ENCODE measurements around the gene KPNB1.

DNA sequence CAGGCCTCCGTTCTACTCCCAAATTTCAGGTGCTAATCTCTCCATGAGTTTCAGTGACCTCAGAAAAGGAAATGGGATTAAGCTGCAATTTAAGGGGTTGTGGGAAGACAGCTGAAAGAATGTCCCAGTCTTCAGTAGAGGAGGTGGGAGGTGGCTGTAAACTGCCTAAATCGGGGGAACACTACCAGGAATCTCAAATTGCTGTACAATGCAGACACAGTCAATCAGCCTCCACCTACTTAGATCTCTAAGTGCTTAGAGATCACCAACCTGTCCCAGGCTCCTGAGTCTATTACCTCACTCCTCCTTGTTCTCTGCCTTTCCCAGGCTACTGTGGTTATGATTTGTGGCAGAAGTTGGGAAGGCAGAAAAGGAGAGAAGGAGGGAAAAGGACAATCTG is 75.0 kb downstream of the KPNB1 start:
- TF ChIP-seq, protein P1, sequence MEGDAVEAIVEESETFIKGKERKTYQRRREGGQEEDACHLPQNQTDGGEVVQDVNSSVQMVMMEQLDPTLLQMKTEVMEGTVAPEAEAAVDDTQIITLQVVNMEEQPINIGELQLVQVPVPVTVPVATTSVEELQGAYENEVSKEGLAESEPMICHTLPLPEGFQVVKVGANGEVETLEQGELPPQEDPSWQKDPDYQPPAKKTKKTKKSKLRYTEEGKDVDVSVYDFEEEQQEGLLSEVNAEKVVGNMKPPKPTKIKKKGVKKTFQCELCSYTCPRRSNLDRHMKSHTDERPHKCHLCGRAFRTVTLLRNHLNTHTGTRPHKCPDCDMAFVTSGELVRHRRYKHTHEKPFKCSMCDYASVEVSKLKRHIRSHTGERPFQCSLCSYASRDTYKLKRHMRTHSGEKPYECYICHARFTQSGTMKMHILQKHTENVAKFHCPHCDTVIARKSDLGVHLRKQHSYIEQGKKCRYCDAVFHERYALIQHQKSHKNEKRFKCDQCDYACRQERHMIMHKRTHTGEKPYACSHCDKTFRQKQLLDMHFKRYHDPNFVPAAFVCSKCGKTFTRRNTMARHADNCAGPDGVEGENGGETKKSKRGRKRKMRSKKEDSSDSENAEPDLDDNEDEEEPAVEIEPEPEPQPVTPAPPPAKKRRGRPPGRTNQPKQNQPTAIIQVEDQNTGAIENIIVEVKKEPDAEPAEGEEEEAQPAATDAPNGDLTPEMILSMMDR (IDR thresholded peaks at IDR 0.05): no peak
- no peak for TF ChIP-seq POLR2A (IDR thresholded peaks at IDR 0.05)
